NCI-H1048 (cell line): ENCODE data around the gene CRIM1.

Experiments
- DNase-seq: peaks from one replicate; lab custom pipeline; 2025; lab: John Stamatoyannopoulos, UW

Gene CRIM1

DNA sequence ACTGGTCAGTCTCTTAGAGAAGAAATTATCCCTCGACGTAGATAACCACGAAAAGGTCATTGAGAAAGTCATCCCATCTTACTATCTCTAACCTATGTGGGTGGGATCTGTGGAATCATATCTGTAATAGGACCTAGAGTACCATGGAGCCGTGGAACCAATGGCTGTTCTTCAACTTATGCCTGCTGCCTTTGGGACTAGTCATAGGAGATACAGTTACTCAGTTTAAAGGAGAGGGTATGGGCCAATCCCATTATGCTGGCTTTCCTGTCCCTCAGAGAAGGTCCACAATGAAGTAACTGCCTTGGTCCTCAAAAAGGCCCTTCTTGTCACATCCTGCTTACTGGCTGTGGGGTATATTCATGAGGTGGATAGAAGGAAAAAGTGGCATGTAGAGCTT is 164.9 kb downstream of the CRIM1 start:
- no peak for DNase-seq

DNA sequence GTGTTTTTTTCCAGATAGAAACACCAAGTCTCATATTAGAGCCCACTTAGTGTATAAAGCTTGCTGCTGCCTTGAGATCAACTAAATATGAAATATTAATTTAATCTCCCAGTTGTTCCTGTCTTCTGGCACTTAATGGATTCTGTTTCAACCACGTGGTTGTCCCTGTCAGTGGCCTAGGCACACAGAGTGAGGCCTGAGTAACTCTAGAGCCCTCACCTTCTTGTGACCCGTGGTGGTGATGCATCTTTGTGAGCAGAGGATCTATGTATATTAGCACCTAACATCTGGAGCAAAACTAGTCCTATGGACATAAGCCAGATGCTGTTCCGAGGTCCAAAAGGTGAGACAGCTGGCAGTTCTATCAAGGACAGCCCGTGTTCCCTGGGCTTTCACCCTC is 167.6 kb downstream of the CRIM1 start:
- no peak for DNase-seq

DNA sequence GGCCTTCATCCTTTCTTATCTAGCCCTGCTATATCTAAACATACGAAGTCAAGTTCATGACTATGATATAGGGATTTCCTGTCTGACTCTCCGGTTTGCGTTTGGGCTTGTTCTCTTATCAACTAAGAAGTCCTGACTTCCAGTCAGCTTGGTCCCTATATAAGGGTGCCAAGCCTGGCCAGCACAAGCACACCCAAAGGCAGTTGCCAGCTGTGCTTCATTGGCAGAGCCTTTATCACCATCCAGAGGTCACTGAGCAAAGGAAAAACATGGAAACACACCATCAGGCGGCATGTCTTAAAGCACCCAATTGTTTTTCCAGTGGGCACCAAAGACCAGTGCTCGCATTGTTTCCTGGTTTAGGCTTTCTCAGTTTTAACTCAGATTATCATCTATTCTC is 169.7 kb downstream of the CRIM1 start:
- no peak for DNase-seq

DNA sequence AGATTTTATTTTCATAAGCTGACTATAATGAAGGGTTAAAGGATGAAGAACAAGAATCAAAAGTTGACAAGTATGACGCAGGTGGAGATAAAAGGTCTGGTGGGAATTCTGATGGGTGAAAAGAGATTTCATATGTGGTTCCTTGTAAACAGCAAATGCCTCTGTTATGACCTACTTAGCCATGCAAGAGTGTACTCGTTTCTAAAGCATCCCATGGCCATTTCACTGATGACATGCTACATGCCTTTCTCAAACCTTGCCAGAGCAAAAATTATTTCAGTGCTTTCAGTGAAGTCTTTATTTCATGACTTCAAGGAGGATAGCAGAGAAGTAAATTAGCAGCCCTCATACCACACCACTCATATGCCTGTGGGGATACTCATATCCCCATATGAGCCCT is 170.6 kb downstream of the CRIM1 start:
- DNase-seq = no peak

DNA sequence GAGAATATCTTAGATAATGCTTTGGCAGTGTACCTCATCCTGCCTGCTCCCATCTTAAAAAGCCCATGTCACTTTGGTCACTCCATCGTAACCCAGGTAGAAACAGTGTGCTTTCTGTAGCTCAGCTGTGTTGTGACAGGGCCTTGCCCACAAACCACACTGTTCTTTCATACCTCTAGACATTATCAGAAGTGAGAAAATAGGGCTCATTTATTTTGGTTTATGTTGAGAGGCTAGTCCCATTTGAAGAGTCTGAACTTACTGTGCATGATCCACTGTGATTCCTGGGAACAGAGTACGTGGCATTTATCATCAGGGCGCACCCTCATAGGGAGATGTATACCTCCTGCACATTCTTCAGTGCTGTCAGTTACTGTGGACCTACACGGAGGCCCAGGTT is 172.7 kb downstream of the CRIM1 start:
- DNase-seq = no peak

DNA sequence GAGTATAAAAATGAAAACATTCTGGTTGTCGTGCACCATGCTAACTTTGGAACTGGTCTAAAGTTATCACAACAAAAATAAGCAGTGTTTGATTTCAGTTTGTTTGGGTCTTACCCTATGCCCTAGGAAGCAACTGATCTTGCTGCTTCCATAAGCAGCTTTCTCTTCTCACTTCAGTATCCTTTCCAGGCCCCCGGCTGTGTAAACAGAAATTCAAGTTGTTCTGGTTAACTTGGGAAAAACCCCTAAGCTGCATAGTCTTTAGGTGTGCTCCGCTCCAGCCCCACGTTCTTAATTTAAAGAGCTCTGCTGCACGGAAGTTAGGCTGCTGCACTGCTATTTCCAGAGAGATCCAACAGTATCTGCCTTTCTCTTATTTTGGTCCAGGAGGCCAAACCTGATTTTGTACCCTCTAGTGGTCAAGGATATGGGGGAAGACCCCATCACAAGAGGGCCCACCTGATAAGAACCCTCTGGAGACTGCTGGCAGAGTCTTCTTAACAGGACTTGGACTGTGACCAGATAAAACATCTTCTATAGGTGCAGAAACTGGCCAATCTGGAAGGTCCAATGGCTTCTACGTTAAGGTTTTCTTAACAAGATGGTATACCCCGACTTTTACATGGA is 173.3 kb downstream of the CRIM1 start:
- no peak for DNase-seq

DNA sequence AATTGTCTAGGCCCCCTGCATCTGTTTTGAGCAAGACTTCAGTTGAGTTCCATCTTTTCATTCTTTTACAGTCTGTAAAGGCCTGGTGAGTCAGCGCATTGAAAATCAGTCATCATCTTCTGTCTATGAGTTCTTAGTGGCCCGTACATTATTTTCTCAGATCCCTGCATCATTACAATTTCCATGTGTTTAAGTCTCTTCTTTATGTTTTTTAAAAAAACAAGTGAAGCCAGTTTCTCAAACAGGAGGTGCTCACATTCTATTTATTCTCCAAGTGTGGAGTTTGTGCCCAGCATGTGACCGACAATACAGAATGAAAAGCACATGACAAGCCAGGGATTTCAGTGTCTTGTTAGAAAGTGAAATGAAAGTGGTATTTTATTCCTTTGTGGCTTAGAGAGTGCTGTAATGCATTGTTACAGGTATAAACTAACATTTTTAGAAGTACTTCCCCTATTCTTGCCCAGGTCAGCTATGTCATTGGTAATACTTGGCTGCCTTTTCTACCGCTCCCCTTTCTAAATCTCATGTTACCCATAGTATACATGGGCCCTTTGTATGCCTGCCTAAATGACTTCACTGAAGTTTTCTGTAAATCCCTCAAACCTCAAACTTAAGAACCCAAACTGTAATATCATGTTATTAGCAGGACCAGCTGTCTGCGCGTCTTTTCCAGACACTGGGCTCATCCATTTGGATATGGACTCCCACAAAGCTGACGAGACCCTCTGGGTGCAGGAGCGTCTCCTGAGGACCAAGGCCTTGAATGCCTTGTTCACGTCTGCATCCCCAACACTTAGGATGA is 174.8 kb downstream of the CRIM1 start:
- no peak for DNase-seq

DNA sequence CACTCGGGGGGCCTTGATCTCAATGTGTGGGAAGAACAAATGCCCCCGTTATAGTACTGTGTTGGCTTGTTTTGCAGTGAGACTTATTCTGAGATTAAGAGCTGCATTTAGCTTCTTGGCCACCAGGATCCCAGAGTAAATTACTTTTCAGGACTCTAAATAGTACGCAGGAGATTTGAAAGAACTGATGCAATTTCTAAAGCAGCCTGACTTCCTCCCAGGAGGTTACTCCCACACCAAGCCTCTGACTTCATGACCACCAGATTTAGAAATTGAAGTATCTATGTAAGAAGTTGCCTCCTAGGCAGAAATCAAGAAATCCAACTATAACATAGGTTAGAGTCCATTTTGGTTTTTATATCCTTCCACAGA is 175.4 kb downstream of the CRIM1 start:
- DNase-seq = no peak

DNA sequence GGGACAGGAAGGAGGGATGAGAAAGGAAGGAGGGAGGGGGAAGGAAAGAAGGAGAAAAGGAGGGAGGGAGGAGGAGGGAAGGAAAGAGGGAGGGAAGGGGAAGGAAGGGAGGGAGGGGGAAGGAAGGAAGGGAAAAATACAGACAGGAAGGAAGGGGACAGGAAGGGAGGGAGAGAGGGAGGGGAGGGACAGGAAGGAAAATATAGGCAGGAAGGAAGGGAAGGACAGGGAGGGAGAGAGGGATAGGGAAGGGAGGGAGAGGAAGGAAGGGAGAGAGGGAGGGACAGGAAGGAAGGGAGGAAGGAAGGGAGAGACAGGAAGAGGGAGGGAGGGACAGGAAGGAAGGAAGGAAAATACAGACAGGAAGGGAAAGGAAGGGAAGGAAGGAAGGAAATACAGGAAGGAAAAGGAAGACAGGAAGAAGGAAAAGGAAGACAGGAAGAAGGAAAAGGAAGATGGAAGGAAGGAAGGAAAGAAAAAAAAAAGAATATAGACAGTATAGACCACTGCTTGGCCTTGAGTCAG is 178.8 kb downstream of the CRIM1 start:
- no peak for DNase-seq

DNA sequence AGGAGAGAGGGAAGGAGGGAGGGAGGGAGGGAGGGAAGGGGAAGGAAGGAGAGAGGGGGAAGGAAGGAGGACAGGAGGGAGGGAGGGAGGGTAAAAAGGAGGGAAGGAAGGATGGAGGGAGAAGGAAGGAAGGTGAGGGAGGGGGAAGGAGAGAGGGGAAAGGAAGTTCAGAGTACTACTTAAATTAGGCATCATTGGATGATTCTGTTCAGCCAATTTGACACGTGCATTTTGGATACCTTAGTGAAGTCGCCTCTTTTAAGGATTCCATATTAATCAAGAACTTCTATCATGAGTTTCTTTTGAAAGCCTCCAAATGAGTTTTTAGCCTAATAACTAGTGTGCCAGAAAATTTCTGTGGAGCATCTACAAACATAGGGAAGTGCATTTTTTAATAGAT is 179.5 kb downstream of the CRIM1 start:
- DNase-seq = no peak

DNA sequence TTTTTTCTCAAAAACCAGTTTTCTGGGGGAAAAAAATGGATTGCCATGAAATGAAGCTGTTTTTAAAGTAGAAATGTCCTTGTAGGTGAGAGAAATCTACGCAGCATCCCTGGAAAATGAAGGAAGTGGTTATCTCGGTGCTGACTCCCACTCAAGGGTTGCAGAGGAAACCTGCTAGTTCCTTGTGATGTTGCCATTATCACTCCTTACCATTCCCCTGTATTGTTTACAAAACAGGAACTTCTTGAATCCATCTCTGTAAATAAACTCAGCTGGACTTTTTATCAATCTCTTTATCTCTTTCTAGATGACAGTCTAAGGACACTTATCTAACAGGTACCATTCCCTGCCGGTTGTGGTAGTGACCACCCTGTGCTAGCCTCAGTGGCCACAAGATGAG is 181.2 kb downstream of the CRIM1 start:
- DNase-seq = no peak

DNA sequence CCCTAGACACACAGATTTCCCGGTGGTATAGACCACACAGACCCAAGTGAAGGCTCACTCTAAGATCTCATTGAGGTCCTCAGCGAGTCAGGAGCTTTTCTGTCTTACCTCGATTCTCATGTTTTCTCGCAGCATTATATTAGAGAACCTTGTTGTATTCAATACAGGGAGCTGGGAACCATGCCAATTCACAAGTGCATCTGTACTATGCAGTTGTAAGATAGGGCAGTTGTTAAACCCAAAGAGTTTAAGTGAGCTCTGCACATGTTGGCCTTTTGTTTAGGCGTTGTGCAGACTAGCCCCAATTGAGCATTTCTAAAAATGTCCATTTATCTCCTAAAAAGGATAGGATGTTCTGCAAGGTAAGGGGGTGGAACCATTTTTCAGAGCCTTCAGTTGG is 182.8 kb downstream of the CRIM1 start:
- no peak for DNase-seq

DNA sequence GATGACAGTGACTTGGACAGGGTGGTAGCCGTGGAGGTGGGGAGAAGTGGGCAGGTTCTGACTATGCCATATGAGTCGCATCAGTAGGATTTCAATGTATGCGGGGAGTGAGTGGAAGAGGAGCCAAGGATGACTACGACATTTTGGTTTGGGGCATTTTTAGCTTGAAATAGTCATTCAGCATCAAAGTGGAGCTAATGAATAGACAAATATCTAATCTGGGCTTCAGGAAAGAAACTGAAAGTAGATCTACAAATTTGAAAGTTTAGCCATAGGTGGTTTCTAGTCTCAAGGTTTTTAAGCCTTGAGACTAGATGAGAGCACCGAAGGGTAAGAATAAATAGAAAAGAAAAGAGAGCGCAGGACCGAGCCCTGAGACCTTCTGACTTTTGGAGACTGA is 184.1 kb downstream of the CRIM1 start:
- DNase-seq = no peak

DNA sequence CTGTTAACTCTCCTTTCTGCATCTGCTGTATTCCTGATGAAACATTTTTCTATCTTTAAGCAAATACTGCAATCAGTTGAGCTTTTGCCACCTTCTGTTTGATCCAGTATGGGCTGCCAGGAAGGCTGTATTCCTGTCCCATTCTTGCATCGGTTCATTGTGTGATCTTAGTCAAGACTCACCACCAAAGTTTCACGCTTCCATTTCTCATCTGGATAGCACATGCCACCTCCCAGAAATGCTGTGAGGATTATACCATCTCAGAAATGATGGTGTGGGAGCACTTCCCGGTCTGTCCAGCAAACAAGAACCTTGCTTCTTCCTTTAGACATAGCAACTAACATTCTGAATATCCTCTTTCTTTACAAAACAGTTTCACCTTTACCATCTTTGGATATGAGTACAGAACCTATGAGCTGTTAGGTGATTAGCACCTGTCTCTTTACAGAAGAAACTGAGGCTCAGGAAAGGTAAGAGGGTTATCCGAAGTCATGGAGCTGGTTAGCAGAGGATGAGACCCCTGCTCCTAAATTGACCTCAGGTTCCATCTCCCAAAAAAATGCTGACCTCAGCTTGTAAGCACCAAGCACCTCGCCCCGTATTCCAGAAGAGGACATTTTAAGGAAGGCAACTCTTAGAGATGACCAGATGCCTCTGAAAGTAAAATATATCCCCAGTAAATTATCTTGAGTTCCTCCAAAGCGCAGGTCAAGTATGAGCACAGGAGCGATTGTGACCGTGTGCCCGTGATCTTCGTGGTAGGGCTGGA is 185.6 kb downstream of the CRIM1 start:
- no peak for DNase-seq

DNA sequence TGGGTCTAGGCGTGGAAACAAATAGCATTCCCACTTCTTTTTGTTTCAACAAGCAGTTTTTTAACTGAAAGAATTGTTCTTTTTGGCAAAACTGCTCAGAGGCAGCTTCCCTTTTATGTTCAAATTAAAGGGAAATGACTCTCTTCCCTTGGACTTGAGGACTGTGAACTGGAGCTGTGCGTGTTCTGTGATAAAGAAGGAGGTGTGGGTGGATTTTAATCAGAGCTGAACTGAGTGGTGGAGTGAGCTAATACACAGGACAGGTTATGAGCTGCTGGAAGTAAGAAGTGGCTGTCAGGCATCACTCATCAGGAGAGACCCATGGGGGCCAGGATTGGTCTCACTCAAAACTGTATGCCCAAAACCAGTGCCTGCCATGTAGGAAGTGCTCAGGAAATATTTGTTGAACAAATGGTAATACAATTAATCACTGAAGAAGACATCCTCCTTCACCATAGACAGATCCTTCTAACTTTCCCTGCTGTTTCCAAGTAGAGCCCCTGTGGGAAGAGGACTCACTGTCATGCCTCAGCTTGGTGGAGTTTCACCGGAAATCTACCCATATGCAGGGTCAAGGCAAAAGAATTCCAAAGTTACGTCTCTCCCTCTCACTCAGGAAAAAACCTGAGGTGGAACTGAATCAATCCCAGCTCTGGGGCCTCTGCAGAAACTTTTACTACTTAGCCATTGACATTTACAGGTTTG is 186.5 kb downstream of the CRIM1 start:
- DNase-seq = no peak

DNA sequence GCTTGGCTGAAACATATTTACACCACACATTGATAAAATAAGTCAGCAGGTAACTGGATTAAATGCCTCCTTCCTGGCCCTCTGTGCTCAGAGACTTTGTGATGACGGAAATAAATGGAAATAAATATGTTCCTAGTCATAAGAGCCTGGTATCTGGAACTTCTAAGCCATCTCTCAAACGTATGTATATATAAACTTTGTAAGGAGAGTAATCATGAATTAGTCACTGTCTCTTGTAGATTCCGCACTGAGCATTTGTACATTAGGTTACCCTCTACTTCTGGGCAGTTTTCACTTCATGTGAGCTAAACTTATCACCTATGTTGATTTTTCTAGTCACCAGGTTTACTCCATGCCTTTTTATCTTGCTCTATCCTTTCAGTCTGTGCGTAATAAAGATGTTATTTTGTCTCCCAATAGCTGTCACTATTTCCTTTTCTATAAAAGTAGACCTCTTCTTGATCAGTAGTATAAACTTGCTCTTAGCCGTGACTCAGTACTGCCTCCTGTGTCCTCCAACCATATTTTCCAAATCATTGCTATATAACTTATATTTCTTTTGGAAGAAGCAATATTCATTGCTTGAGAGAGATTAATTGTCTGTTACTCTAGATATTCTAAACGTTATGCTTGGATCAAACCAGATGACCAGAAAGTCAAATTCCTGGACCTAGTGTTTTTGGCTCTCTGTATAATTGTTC is 189.2 kb downstream of the CRIM1 start:
- no peak for DNase-seq

DNA sequence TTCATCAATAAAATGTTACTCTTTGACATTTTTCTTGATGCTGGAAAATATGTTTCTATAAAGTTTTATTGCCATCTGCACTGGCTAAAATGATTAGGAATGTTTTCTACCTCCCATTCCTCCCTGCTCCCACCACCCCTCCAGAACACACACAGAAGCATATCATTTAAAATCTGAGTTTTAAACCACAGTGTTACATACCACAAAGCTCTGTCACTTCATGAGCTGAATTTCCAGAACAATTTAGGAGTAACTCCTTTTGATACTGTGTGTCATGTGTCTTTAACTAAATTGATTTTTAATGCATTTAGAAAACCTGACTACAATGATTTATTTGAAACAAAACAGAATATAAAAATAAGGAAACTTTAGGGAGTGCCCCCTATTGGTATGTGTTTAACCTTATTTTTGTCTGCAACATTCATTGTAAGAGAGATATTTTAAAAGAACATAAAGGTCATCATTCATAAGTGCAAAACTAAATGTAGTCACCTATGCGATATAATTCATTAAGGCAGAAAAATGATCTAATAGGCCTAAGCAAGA is 190.4 kb downstream of the CRIM1 start:
- DNase-seq = no peak

DNA sequence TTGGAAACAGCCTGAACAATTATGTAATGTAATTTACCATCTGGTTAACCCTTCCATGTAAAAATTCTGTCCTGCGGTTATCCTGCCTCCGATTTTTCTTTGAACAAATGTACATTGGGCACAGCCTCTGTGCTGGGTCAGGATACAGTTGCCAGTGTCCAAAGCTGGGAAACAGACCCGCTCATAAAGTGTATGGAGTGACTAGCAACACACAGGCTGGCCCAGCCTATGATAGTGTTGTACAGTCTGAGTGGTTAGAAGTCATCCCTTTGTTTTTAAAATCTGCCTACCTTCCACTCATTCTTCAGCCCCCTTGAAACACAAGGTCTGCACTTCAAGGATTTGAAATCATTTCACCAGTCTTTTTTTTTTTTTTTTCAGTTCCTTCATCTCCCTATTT is 192.3 kb downstream of the CRIM1 start:
- no peak for DNase-seq

DNA sequence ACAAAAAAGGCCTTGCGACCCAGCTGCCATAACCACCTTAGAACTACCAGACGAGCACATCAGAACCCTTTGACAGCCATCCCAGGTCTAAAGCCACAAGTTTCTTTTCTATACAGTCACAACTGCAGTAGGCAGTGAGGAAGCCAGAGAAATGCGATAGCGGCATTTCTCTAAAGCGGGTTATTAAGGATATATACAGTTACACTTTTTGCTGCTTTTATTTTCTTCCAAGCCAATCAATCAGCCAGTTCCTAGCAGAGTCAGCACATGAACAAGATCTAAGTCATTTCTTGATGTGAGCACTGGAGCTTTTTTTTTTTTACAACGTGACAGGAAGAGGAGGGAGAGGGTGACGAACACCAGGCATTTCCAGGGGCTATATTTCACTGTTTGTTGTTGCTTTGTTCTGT is 193.6 kb downstream of the CRIM1 start:
- DNase-seq = no peak

DNA sequence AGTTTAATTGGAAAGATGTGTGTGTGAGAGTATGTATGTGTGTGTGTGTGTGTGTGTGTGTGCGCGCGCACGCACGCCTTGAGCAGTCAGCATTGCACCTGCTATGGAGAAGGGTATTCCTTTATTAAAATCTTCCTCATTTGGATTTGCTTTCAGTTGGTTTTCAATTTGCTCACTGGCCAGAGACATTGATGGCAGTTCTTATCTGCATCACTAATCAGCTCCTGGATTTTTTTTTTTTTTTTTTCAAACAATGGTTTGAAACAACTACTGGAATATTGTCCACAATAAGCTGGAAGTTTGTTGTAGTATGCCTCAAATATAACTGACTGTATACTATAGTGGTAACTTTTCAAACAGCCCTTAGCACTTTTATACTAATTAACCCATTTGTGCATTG is 194.4 kb downstream of the CRIM1 start:
- no peak for DNase-seq

DNA sequence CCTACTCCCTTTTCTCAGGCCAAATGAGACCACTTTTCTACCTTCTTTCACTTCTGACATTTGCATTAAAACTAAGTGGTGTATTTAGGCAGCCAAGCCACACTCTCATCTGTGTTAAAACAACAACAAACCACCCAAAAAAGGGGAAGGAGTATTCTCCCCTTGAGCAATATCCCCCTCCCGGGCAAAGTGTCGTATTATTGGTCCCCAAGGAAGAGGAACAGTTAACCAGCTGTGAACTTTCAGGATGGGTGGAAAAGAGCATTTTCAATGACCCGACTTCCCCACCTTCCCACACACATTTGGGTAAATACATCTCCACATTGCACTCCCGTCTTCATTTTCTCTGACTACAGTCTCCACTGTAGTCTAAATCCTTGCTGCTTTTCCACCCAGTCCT is 198.1 kb downstream of the CRIM1 start:
- no peak for DNase-seq
